GM10266 (cell line): ENCODE measurements around the gene CTNNB1.
A peak's percentile ranks its signal among the peaks of the same experiment; 100 is the strongest.

Experiments used
- DNase-seq: peaks from one replicate; pipeline ENCODE4 v3.0.0; 2012; ENCODE audit errors: extremely low spot score
- CTCF ChIP-seq: IDR thresholded peaks from 2 replicates; pipeline ENCODE4 v1.5.1; 2012; ENCODE audit warnings: mild to moderate bottlenecking, low read depth; ENCODE audit not compliant: control insufficient read depth, insufficient read depth; ENCODE audit errors: missing control alignments

The CTNNB1 gene

DNA sequence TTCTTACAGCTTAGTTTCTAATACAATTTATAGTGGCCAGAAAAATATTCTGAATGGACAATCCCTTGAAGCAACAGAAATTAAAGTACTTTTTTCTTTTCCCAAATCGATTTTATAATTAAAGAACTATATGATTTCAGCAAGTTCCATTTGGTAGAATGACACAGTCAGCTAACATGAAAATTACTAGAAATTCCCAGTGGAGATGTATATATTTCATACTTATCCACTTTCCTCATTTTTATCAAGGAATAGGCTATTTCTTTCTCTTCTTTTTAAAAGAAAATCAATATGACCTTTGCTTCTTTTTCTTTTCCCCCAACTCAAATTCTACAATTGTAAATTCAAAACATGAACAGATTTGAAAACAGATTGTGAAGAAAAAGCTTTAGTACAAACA, 6.4 kb upstream of the CTNNB1 start:
- DNase-seq = no peak
- no peak for TF ChIP-seq CTCF

GRCh38 chr3:41193794-41194539, 5.3 kb upstream of the CTNNB1 start:
- no peak for TF ChIP-seq CTCF
- DNase-seq = no peak

DNA sequence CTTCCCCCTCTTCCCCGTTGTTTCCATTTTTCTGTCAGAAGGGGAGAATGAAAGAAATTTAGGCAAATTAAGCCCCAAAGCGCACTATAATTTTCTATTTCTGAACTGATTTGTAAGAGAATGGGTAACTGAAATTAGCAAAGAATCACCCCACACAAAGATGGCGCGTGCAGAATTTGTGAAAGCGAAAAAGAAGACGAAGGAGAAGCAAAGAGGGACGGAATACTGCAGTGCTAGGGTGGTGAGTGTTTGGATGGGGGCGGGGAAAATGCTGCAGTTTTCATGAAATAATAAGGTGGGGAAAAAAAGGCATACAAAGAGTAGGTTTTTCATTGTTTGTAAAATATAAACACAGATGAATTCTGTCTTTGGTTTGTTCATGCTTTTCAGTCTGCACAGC, 4.6 kb upstream of the CTNNB1 start:
- no peak for DNase-seq
- TF ChIP-seq CTCF = no peak

GRCh38 chr3:41195946-41196345, 3.4 kb upstream of the CTNNB1 start:
- DNase-seq = no peak
- no peak for TF ChIP-seq CTCF

DNA sequence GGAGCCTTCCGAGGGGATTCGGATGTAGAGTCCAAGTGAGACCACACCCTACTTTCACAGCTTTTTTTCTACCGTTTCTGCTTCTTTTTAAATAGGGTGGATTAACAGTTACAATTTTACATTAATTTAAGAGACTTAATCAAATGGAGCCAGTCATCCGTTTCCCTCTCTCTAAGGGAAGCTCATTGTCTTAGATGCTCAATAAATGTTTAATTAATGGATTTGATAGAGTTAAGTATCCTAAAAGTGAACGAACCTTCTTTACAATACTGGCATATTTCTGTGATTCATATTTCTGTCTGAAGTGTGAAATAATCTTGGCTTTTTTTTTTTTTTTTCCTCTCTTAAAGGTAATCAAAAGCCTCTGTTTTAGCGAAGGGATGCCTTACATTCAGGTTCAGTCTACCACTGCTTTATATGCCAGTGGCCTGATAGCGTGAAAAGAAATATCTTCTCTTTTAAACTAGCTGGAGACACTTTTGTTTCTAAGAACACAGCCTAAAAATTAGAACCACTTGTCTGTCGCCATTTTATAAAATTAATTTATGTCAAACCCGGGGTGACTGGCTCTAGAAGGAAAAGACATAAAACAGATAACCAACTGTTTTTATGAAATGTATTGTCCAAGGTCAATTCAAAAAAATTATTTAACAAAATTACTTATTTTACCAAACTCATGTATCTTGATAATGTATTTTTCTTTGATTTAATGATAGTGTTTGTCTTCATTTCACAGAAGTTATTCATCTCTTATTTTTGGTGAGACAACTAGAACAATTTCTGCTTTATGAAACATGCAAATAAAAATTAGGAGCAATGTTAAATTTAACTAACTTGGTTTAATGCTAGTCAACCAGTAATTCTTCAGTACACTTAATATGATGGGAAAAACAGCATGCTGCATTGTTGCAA, 2.5 kb upstream of the CTNNB1 start:
- DNase-seq = no peak
- no peak for TF ChIP-seq CTCF

GRCh38 chr3:41198046-41198445, 1.3 kb upstream of the CTNNB1 start:
- TF ChIP-seq CTCF = no peak
- DNase-seq = no peak

DNA sequence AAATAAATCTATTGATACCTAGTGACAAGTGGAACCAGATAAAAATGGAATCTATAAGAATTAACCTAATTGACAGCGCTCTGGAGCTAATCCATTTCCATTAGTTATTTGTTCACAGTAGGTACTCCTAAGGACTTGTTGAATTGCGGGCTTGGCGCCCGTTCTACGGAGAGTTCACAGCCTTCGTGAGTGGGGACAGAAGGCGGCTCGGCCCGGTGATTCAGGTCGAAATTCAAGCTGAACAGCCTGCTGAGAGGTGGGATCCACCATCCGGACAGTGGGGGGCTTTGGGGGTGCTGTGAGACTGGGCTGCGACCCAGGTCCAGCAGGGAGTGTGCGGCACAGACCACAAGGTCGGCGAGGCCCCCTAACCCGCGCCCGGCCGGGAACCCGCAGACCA, 779 bp upstream of the CTNNB1 start:
- DNase-seq = peak; percentile 14
- TF ChIP-seq CTCF = no peak
